Lung microvascular endothelial cell (primary cell): ENCODE data around the gene ELFN1. TPM values are rescaled to one million over a fixed set of nuclear protein-coding genes. Genes with fewer than 3 reads are reported as not detected.

Experiments
- DNase-seq, 2 donors: peaks; one replicate each; pipeline versions ENCODE4 v3.0.0 to v3.0.0-alpha.2; 2010; ENCODE audit warnings: low read depth in 2 of 2
- total RNA-seq: library from RNA; depleted of rRNA; stranded (reverse); fragments of >200 nt; gene quantifications from 2 replicates; pipeline ENCODE4 v1.2.1, GENCODE V29; 2014

ELFN1 gene
- total RNA-seq, result under 0.01 and 0.44 TPM in 2 replicates

GRCh38 chr7:1669954-1670893 is at the start of gene ELFN1:
Gene ELFN1 (plus strand): TSS chr7:1670277. CDS start chr7:1744597, 74,320 bp downstream.
- DNase-seq, result no peak

DNA sequence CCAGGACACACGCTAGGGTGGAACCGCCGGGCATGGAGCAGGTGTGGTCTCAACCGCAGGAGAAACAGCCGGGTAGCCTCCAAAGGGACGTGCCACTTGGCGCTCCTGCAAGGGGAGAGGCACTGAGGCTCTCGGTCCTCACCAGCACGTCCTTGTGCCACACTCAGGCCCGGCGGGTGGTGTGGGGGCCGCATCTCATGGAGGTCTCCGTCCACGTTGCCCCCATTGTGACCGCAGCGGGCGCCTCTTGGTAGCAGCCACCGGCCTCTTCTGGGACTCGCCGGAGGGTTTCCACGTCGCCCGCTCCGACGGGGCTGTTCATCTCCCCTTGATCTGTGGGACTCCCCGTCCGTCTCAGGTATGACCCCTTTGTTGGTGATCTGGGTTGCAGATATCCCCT is 49.2 kb upstream of the ELFN1 start:
- no peak for DNase-seq

GRCh38 chr7:1621718-1622117 is 48.4 kb upstream of the ELFN1 start:
- no peak for DNase-seq

DNA sequence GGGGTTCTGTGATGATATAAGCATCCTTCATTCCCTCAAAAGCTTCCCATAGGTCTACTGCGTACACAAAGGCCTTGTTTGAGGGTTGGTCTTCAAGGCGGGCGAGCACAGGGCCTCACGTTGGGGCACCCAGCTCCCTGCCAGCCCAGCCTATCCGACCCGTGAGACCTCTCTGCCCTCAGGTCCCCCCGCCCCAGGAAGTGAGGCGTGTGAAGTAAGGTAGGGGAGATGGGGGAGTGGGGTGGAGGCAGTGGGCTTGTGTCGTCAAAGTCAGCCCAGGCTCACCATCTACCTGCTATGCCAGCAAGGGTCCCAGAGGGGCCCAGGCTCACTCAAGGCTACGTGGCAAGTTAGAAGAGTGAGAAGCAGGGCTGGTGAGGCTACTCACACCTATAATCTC is 47.6 kb upstream of the ELFN1 start:
- DNase-seq, result no peak

- DNase-seq, result no peak
These were observed 46.3 kb upstream of the ELFN1 start for GRCh38 chr7:1623810-1624209.

GRCh38 chr7:1624999-1625927 is 44.8 kb upstream of the ELFN1 start:
- no peak for DNase-seq

DNA sequence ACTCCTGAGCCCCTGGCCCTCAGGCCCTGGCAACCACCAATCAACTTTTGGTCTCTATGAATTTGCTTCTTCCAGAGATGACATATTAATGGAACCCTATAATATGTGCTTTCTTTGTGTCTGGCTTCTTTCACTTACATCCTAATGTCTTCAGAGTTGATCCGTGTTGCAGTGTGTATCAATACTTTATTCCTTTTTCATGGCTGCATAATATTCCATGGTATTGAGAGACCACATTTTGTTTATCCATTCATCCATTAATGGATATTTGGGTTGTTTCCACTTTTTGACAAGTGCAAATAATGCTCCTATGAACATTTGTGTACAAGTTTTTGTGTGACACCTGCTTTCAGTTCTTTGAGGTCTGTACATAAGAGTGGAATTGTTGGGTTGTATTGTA is 43.3 kb upstream of the ELFN1 start:
- no peak for DNase-seq

DNA sequence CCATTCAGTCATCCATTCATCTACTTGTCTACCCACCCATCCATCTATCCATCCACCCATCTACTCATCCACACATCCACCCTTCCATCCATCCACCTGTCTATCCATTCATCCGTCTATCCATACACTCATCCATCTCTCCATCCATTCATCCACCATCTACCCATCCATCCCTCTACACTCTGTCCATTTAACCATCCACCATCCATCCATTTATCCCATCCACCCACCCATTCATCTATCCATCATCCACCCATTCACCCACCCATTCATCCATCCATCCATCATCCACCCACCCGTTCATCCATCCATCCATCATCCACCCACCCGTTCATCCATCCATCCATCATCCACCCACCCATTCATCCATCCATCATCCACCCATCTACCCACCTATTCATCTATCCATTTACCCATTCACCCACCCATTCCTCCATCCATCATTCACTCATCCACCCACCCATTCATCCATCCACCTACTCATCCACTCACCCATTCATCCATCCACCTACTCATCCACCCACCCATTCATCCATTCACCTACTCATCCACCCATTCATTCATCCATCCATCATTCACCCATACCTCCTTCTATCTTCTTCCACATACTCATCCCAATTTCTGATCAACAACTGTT is 39.3 kb upstream of the ELFN1 start:
- DNase-seq, result no peak

DNA sequence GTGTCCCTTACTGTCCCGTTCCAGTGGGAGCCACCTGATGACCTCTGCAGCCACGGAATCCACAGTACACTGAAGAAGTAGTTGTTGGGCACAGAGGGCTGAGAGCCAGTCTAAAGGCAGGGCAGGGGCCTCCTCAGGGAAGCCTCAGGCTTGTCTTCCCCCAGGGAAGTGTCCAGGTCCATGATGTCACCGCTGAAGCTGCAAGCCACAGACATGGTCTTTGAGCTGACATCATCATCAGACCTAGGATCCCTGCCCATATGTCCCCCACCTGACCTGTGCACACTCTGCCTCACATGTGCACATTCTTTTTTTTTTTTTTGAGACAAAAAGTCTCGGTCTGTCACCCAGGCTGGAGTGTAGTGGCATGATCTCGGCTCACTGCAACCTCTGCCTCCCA is 38.4 kb upstream of the ELFN1 start:
- no peak for DNase-seq

GRCh38 chr7:1632506-1632905 is 37.6 kb upstream of the ELFN1 start:
- no peak for DNase-seq

DNA sequence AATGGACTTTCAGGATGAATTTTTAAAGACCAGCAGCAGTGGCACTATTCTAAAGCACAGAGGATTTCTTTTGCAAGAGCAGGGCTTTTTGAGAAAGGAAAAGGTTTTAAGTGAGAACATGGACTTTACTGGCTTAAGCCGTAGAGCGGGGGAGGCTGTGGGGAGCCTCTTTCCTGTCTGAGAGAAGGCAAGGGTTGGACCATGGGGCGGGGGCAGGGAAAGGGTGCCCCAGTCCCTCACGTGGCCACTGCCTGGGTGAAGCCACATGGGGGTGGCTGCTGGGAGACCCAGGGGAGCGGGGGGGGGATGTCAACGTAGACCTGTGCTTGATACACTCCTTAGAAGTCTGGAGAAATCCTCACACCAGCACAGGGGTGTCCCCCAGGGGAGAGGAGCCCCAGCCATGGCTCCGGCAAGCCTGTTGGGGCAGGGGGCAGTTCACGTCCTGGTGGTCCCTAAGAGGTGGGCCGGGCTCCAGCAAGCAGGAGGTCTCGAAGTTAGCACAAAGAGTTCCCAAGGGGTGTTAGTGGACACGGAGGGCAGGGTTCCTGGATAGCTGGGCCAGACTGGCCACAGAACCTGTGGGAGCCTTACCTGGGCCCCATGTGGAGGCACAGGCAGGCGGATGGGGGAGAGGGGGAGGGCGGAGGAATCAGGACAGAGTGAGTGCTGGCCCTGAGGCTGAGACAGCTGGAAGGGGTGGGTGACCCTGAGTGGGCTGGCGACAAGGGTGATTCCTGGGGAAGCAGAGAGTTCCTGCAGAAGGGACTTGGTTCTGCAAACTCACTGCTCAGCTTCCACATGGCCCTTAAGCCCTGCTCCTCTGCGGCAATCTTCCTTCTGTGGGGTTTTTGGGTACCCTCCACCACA is 36.9 kb upstream of the ELFN1 start:
- no peak for DNase-seq

- DNase-seq, result no peak
These were observed 34.7 kb upstream of the ELFN1 start for GRCh38 chr7:1635401-1635800.

DNA sequence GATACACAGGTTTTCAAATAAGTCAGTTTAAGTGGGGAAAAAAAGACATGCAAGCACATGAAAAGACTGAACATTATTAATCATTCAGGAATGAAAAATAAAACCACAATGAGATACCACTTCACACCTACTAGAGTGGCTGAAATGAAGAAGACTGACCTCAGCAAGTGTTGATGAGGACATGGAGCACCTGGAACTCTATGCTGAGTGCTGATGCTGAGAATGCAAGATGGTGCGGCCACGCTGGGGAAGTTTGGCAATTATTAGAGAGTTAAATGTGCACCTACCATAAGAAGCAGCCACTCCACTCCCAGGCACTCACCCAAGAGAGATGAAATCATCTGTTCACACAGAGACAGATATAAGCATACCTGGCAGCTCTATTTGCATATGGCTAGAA is 32.9 kb upstream of the ELFN1 start:
- DNase-seq, result no peak

GRCh38 chr7:1638215-1638661 is 31.8 kb upstream of the ELFN1 start:
- no peak for DNase-seq

DNA sequence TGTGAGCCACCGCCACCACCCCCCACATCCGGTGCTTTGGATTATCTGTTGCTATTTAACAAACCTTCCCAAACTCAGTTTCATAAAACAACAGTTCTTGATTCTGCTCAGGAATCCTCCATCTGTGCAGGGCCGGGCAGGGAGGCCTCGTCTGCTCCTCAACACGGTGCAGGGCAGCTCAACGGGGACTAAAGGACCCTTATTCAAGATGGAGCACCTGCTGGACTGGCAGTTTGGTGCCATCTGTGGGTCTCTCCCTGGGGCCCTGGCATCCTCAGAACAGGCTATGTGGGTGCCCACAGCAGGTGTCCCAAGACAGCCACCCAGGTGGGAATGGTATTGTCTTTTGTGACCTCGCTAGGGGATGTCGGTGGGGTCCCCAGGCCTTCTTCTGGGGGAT is 31.0 kb upstream of the ELFN1 start:
- DNase-seq, result no peak

GRCh38 chr7:1639532-1640175 is 30.4 kb upstream of the ELFN1 start:
- no peak for DNase-seq

DNA sequence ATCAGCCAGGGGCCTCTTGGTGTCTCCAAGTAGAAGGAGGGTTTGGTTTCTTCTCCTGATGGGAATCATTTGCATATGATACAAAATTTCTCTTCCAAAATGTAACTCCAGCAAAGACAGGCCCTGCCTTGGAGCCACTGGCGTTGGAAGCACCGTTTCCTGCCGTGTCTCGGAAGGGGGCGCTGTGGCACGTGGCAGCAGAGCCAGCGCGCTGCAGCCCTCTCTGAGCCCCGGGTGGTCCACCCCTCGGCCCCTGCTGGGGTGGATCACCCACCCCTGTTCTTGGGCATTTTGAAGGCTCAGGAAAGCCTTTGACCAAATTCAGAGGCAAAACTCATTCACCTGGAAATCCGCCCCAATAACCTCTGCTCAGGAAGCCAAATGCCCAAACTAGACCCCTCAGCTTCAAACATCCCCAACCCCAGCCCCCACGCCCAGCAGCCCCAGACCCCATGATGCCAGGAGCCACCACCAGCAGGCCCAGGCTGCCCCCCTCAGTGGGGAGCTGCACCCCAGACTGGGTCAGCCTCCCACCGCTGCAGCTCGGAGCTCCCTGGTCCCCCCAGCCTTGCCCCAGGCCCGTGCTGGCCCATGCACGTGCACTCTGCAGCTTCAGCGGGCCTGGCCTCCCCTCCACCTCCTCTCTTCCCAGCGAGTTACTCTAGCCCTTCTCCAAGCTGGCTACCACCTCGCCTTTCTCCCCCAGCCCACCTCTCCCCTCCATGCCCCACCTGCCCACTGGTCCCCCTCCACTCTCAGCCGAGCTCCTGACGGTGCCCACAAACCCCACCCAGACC is 29.5 kb upstream of the ELFN1 start:
- DNase-seq, result no peak

DNA sequence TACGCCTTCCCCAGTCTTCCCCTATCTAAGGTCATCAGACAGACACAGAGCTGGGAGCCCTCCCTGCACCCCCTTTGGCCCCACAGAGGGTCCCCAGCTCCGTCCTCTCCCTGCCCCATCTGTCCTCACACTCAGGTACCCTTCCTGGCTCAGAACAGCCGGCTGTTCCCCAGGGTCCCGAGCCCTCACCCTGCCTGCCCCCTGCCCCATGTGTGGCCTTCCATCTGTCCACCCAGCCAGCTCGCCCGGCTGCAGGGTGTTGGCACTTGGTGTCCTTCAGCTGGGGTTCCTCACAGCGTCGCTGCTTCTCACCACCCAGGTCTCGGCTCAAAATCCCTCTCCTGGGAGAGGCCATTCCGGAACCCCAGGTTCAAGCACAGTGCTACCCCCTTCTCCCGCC is 28.9 kb upstream of the ELFN1 start:
- no peak for DNase-seq

DNA sequence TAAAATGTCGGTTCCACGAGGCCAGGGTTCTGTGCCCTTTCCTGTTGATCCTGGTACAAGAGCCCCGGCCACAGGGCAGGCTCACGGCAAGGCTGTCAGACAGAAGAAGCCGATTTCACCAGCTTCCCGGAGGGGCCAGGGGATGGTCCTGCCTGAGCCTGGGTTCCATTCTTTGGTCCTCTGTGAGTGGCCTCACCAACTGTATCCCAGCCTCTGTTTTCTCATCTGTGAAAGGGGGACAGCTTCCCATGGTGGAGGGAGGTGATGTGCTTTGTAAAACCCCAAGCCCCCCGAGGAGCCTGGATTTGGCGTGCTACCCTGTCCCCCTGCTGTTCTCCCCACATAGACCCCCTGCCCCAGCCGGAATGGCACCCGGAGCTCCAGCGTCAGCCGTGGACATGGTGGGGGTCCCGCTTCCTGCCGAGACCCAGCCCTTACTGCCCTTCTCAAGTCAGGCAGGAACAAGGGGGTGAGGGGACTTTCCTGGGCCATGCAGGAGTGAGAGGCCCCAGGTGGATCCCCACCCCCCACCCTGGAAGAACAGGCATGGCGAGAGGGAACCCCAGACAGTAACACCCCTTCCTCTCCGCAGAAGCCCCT is 28.3 kb upstream of the ELFN1 start:
- no peak for DNase-seq
